ELF-1 (cell line): Measurements from ENCODE around the gene TEP1.
"Not testable (repeated sequence)": the region's sequence is repeated elsewhere in the genome, so short reads cannot be mapped to it uniquely, and the experiment has no call there.

Experiments
- DNase-seq: peaks from one replicate; pipeline ENCODE4 v3.0.0-alpha.2; 2016; ENCODE audit warnings: low read depth, low spot score

TEP1 gene

DNA sequence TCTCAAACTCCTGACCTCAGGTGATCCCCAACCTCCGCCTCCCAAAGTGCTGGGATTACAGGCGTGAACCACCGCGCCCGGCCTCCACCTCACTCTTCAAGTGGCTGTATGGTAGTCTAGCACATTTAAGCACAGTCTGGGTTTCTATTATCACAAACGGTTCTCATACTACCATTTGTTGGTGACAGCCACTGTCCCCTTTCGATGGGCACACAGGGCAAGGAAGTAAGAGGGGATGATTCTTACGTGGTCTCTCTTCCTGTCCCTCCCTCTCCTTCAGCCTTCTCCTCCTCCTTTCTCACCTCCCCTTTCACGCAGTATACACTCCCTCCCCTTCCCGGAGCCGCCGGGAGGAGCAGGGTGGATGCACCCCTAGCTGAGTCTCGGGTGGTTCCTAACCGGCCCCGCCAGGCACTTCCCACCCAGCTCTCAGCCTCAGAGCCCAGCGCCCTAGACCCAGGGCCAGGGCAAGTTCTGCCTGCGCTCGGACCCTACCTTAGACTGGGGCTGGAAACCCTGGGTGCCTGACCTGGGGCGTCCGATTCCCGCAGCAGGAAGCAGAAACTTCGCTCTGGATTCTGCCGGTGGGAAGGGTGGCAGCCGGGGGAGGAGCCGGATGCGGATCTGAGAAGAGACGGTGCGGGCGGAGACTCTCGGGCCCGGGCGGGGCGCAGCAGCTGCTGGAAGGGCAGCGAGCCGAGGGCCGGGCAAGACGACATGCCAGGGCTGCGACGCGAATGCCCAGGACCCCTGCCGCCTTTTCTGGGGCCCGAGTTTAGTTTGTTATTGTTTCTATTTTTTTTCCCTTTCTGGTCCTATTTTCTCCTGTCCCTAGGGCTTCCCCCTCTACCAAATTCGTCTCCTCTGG is at the start of gene TEP1:
Gene TEP1, minus strand, starts transcription at position 626 of the 868 bp plus-strand sequence. CDS start 5,062 bp downstream, outside the sequence.
- peak; percentile 87 for DNase-seq

DNA sequence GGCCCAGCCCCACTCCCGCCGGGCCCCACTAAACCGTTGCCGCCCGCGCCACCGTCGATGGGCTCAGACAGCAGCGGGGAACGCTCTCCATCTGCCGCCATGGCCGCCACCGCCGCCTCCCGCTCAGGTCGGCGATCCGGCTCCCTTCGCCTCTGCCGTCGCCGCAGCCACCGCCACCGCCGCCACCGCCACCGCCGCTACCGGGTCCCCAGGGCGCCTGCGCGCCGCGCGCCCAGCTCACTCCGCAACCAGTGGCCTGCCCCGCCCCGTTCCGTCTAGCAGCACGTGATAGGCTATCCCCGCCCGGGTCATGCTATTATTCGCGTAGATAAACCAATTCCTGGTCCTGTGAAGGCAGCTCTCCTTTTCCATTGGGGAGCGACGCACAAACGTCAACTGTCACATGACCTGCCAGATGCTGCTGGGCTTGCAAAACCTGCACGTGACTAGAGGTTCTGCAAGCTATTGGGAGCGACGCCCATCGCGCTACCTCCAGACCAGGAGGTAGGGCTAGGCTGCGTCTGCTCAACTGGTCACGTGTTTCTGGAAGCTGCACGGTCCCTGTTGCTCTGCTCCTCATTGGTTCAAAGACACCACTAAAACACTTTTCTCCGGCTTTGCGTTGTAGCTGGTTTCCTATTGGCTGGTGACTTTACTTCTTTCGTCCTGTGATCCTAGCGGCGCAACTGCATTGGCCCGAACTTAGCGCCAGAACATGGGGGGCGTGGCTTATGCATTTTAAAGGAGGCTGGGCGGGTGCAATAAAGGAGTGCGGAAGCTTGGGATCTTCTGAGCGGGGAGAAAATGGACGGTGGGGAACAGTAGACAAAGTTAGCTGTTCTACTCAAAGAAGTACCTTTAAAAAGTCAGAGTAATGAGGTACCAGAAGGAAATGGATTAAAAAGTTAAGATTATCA is 48.2 kb upstream of the TEP1 start, which contains the start of gene PIP4P1:
Gene PIP4P1, minus strand, starts transcription at position 210 of the 917 bp plus-strand sequence. Its CDS starts 109 bp downstream, at position 101.
- DNase-seq, result peak; percentile 100

DNA sequence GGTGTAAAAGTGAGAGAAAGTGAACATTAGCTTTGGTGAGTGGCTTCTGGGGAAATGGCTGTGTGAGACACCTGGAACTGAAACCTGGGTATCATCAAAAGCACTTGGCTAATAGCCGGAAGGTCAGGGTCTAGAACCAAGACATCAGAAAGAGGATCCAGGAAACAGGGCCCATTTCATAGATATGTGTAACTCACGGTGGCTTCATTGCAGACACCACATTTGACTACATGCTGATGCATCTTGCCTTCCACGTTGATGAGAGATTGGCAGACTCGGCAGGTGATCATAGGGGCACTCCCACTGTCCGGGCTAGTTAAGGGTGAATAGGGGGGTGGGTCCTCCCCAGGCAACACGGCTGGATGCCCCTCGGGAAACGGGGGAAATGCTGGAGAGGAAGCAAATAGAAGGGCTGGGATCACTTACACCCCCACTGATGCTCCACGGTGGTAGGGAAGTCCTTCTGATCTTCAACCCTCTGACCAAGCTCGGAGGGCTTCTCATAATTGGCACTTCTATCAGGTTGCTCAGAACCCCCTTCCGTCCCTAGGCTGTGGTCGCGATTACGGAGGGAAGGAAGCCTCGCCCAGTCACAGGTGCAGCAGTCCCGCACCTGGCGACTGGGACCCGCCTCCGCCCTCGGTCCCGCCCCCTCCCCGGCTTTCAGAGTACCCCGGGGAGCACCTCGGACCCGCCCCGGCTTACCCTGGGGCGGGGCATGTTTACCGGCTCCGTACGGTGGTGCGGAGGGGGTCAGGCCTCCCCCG is 47.3 kb upstream of the TEP1 start:
- DNase-seq, result no peak

DNA sequence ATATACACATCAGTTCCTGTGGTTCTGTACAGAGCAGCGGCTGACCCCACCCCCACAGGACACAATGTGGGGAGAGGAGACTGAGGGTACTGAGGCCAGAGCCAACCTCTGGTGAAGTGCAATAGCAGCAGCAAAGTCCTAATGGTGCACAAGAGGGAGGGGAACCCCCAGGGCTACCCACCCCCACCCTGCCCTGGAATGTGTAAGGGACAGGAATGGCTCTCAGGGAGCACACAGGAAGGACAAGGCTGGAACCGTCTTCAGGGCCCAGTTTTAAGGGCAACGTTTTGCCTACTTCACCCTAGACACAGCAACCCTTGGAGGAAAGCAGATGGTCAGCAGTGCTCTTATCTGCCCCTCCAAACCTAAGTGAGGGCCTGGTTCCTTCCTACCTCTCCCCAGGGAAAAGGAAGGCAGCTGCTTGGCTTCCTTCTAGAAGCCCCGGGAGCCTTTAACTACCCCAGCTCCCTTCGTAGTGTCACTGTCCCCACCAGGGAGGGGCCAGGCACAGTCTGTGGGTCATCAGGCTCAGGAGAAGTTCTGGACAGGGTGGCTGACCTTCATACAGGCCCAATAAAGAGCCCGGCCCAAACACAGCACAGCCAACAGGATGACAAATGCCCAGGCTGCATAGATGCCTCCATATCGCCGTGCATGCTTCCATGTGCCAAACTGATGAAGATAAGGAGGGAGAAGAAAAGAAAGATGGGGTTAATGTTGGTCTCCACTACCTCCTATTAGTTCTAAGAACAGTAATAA is 44.9 kb upstream of the TEP1 start:
- peak; percentile 68 for DNase-seq

DNA sequence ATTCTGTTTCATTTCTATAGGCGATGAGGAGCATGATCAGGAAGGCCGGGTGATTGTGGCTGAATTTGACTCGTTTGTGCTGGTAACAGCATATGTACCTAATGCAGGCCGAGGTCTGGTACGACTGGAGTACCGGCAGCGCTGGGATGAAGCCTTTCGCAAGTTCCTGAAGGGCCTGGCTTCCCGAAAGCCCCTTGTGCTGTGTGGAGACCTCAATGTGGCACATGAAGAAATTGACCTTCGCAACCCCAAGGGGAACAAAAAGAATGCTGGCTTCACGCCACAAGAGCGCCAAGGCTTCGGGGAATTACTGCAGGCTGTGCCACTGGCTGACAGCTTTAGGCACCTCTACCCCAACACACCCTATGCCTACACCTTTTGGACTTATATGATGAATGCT is 43.7 kb upstream of the TEP1 start:
- DNase-seq, result peak; percentile 8

DNA sequence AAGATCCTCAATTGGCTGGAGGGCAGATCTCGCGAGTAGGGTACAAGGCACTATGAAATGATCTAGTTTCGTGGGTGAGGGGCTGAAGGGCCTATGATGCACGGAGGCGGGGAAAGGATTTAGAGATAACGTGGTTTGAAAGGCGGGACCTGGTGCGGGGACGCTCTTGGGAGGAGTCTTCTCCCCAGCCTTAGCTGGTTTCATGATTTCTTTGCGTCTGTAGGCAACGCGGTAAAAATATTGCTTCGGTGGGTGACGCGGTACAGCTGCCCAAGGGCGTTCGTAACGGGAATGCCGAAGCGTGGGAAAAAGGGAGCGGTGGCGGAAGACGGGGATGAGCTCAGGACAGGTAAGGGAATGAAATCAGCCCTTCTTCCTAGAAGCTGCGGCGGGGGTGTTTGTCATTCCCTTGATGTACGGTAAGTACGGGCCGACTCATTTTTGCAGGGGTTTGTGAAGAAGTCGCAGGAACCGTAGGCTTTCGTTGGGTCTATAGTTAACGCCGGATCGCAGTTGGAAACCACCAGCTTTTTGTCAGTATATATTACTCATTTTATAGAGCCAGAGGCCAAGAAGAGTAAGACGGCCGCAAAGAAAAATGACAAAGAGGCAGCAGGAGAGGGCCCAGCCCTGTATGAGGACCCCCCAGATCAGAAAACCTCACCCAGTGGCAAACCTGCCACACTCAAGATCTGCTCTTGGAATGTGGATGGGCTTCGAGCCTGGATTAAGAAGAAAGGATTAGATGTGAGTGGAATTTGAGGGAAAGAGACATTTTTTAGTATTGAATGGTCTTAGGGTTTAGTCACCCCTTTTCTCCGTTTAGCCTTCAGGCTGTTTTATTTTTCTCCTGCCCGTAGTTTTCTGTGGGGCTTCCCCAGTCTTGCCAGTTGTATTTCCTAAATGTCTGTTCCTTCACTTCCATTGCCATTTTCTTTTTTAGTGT is 42.3 kb upstream of the TEP1 start:
- no peak for DNase-seq

DNA sequence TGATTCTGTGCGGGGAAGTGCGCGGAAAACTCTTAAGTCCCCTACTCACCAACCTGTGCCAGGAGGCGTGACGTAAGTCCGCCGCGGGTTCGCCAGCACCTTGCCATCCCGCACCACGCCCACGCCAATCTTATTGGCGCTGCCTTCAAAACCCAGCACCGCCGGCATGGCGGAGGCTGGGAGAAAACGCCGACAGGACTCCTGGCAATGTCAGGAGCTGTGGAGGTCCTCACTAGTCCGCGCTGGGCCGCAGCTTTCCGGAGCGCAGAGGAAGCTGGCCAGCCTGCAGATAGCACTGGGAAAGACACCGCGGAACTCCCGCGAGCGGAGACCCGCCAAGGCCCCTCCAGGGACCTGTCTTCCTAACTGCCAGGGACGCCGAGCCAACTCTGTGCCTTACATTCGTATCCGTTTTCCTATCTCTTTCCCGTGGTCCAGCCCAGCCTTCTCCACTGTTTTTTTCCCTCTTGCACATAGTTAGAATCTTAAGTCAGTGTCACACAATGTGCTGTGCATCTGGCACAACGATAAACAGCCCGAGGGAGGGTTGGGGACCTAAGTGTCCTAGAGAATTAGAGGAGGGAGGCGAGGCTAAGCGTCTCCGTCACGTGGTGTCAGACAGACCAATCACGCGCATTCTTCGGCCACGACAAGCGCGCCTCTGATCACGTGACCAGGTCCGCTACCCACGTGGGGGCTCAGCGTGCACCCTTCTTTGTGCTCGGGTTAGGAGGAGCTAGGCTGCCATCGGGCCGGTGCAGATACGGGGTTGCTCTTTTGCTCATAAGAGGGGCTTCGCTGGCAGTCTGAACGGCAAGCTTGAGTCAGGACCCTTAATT is 41.4 kb upstream of the TEP1 start, which contains the start of the genes APEX1 and OSGEP:
Gene APEX1, plus strand, starts transcription at position 711 of the 839 bp plus-strand sequence. CDS start 420 bp downstream, outside the sequence.
Gene OSGEP, minus strand, starts transcription at position 297 of the 839 bp plus-strand sequence. Its CDS starts 129 bp downstream, at position 168.
- DNase-seq, result peak; percentile 99

DNA sequence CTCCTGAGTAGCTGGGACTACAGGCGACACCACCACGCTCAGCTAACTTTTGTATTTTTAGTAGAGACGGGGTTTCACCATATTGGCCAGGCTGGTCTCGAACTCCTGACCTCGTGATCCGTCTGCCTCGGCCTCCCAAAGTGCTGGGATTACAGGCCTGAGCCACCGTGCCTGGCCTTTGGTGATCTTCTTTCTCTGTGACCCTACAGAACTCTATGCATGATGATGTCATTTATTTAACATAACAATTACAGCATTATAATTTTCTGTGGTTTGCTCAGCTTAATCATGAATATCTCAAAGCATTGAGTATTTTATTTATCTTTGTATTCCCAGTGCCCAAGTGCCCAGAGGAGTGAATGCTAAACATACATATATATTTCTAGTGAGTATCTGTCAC is 39.5 kb upstream of the TEP1 start:
- not testable (repeated sequence) for DNase-seq

DNA sequence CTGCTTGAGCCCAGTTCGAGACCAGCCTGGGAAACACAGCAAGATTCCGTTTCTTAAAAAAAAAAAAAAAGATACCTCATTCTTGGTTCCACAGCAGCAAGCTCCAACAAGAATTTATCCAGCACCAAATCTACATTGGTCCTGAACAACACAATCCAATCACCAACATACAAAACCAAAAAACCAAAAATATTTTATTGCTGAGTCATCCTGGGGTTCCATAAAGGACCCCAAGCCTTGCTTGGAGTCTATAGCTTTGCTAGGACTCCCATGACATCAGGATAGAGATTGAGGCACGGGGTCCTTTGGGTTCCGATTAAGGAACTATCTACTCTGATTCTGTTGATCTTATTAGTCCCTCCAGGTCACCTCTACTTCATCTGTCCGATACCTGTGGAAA is 33.6 kb upstream of the TEP1 start:
- no peak for DNase-seq

DNA sequence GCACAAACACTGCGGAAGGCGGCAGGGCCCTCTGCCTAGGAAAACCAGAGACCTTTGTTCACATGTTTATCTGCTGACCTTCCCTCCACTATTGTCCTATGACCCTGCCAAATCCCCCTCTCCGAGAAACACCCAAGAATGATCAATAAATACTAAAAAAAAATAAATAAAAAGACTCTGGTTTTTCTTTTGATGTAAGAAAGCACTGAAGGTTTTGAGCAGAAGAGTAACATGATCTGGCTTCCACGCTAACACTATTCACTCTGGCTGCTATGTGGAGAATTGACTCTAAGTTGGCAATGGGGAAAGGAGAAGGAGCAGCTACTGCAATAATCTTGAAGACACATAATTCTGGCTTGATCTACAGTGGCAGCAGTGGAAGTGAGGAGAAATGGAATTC is 30.3 kb upstream of the TEP1 start:
- not testable (repeated sequence) for DNase-seq

DNA sequence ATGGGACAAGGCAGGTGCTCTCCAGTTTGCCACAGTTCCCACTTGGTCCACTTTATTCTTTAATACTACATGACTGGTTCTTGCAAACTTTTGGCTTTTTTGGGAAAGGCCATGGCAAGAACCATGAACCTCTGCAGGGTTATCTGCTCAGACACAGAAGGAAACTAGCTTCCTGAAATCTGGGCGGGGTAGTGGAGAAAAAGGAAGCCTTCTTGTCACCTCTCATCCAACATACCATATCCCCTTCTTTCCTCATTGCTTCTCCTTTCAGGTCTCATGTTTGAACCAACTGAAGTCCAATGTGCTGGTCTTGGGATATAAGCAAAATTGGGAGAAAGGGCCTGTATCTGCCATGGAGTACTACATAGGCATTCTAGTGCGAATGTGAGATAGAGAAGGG is 28.2 kb upstream of the TEP1 start:
- DNase-seq, result no peak

DNA sequence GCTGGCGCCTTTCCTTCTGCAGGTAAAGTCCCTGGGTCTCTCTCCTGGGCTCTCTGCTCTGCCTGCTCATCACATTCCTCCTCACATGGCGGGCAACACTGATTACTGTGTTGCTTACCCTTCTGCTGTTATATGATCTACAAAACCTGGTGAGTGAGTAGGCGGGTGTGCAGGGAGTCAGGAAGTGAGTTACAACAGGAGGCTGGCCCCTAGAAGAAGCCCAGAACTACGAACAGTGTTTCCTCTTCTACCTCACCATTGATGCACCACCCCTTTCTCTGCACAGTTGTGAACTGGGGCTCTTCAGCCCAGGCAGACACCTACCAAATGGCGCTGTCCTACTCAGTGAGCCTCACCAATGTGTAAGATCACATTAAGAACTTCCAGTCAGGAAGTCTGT is 27.6 kb upstream of the TEP1 start:
- DNase-seq, result no peak

DNA sequence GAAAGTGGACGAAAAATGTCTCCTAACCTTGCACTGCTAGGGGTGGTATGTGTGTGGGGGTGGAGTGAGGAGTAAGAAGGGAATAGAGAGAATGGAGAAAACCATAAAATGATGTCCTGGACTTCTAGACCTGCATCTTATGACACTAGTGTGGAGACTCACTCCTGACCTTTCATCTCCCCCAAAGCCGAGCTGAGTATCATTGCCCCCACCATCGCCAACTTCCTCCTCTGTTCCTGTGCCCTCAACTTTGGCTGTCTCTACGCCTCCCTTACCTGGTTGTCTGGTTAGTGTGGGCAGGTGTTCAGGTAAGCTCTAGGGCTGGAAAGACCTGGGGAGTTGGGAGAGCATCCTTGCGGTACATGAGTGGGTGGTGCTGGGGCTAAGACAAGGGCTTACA is 27.2 kb upstream of the TEP1 start:
- no peak for DNase-seq

DNA sequence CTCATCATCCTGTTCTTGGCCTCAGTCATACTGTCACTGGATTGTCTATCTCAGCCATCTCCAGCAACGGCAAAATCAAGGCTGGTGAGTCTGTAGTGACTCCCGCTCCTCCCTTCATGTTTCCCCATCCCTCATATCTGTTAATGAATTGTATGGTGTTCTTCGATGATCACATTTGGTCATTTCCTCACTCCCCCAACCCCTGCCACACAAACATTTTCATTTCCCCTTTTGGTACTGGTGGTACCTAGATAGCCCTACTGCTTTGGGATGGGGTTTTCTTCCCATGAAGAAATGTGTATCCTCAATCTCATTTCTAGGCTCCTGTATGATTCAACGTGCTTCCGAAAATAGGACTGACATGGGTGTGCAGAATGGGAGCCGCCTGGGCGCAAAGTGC is 25.4 kb upstream of the TEP1 start:
- no peak for DNase-seq

DNA sequence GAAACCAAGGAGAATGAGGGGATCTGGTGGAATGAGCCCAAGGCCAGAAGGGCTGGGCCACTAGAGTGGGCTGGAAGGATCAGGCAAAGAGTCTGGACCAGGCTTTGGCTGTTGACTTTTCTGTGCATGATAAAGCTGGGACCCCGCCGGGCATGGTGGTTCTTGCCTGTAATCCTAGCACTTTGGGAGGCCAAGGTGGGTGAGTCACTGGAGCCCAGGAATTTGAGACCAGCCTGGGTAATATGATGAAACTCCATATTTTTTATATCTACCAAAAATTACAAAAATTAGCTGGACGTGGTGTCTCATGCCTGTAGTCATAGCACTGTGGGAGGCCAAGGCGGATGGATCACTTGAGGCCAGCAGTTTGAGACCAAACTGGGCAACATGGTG is 23.1 kb upstream of the TEP1 start:
- no peak for DNase-seq

DNA sequence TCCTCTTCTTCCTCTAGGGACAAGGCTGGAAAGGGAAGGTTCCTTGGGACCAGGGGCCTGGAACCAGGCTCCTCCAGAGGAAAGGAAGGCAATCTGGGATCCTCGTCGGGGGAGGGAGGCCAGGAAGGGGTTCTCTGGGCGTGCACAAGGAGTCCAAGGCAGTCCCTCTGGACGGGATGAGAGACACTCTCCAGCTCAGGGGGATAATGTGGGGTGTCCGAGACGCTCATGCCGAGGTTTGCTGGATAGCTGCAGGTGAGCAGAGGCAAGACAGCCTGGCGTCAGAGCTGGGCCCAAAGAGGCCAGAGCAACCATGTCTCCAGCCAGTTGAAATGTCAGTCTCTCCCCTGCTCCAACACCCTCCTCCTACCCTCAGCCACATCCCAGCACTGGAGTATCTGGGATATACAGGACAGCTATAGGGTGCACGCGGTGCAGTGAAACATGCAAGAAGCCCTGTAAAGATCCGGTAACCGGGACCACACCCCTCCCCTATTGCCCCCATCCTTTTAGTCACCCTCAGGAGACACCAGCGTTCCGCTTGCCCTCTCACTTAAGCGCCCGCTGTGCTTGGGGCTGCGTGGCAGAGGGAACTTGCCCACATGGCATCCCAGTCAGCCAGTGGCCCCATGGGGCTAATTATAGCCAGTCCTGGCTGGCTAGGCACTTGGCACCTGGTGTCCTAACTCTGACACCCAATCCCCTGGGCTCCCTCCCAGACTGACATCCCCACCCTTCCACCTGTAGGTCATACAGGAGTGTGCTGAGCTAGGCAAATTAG is 22.5 kb upstream of the TEP1 start, which contains the start of gene KLHL33:
Gene KLHL33, minus strand, starts transcription at position 585 of the 781 bp plus-strand sequence. Its CDS starts 355 bp downstream, at position 230.
- no peak for DNase-seq
